RWPE2 (cell line): ENCODE results near the gene MYO1E.

Source experiments
- ATAC-seq: fragments of 200-7000 bp; cut with Tn5 transposase; 3 replicates; pipeline ENCODE4 v1.9.1; 2021; ENCODE audit warnings: low read depth
- DNase-seq: peaks from one replicate; pipeline ENCODE4 v3.0.0-alpha.2; 2020; ENCODE audit warnings: low spot score
- H3K27ac ChIP-seq: fragments of 450-650 bp; 2 replicates; pipeline ENCODE4 v1.5.1; 2017; ENCODE audit warnings: mild to moderate bottlenecking; ENCODE audit not compliant: poor library complexity, severe bottlenecking
- H3K27me3 ChIP-seq: fragments of 250-450 bp; sonication (Bioruptor Pico); 2 replicates; pipeline ENCODE4 v1.5.1; 2021; ENCODE audit warnings: mild to moderate bottlenecking, moderate library complexity; ENCODE audit not compliant: insufficient read depth, poor library complexity, severe bottlenecking
- H3K36me3 ChIP-seq: fragments of 250-450 bp; sonication (Bioruptor Pico); 2 replicates; pipeline ENCODE4 v1.5.1; 2020; ENCODE audit warnings: low read depth, mild to moderate bottlenecking, moderate library complexity
- H3K4me1 ChIP-seq: fragments of 250-450 bp; sonication (Bioruptor Pico); 2 replicates; pipeline ENCODE4 v1.5.1; 2021; ENCODE audit warnings: mild to moderate bottlenecking, moderate library complexity; ENCODE audit not compliant: insufficient read depth, poor library complexity, severe bottlenecking
- H3K4me3 ChIP-seq: fragments of 250-450 bp; sonication (Bioruptor Pico); 2 replicates; pipeline ENCODE4 v1.5.1; 2021; ENCODE audit warnings: mild to moderate bottlenecking, moderate library complexity; ENCODE audit not compliant: severe bottlenecking
- H3K9me3 ChIP-seq: fragments of 250-450 bp; sonication (Bioruptor Pico); 2 replicates; pipeline ENCODE4 v1.5.1; 2021; ENCODE audit warnings: mild to moderate bottlenecking, moderate library complexity; ENCODE audit not compliant: severe bottlenecking
- CTCF ChIP-seq: fragments of 450-650 bp; IDR thresholded peaks from one replicate; pipeline ENCODE4 v1.5.1; 2017; ENCODE audit warnings: mild to moderate bottlenecking, moderate library complexity; ENCODE audit not compliant: poor library complexity, severe bottlenecking

The MYO1E gene

GRCh38 chr15:59185725-59186124 is 186.9 kb downstream of the MYO1E start:
- ATAC-seq, result 0 out of 3 replicates have a peak, but pooled peaks have one; percentile 19
- no peak for DNase-seq
- Histone ChIP-seq H3K4me3 (no peak overlapping the region), H3K36me3 (peaks cover 100% of the 10 kb centered on the region), H3K9me3 (no peaks in the 10 kb centered on the region), H3K4me1 (peaks cover 1% of the 10 kb centered on the region), H3K27ac (no peak overlapping the region), H3K27me3 (no peaks in the 10 kb centered on the region)
- TF ChIP-seq CTCF, result peak; percentile 27

- no peak for TF ChIP-seq CTCF
- Histone ChIP-seq H3K4me1 (no peaks in the 10 kb centered on the region), H3K27ac (no peak overlapping the region), H3K27me3 (no peaks in the 10 kb centered on the region), H3K9me3 (no peaks in the 10 kb centered on the region), H3K36me3 (peaks cover 89% of the 10 kb centered on the region), H3K4me3 (no peak overlapping the region)
- ATAC-seq, result no peak
- peak; percentile 37 for DNase-seq
These were observed 191.6 kb downstream of the MYO1E start for GRCh38 chr15:59180945-59181600.

- DNase-seq (peak; percentile 15), ATAC-seq (no peak)
- Histone ChIP-seq H3K27me3 (no peaks in the 10 kb centered on the region), H3K4me1 (peaks cover 10% of the 10 kb centered on the region), H3K36me3 (peaks cover 79% of the 10 kb centered on the region), H3K27ac (no peak overlapping the region), H3K9me3 (no peaks in the 10 kb centered on the region), H3K4me3 (no peak overlapping the region)
- no peak for TF ChIP-seq CTCF
These were observed 193.0 kb downstream of the MYO1E start for GRCh38 chr15:59179717-59180116.

GRCh38 chr15:59178151-59178695 is 194.4 kb downstream of the MYO1E start:
- TF ChIP-seq CTCF, result no peak
- no peak overlapping the region for H3K27ac ChIP-seq
- no peaks in the 10 kb centered on the region for H3K9me3 ChIP-seq
- H3K36me3 ChIP-seq, result peaks cover 79% of the 10 kb centered on the region
- peaks cover 10% of the 10 kb centered on the region for H3K4me1 ChIP-seq
- no peak overlapping the region for H3K4me3 ChIP-seq
- no peaks in the 10 kb centered on the region for H3K27me3 ChIP-seq
- no peak for ATAC-seq
- peak; percentile 55 for DNase-seq

GRCh38 chr15:59177317-59177660 is 195.4 kb downstream of the MYO1E start:
- peaks cover 79% of the 10 kb centered on the region for H3K36me3 ChIP-seq
- no peaks in the 10 kb centered on the region for H3K27me3 ChIP-seq
- no peak for TF ChIP-seq CTCF
- no peak overlapping the region for H3K4me3 ChIP-seq
- DNase-seq (peak; percentile 7), ATAC-seq (no peak)
- no peak overlapping the region for H3K27ac ChIP-seq
- no peaks in the 10 kb centered on the region for H3K9me3 ChIP-seq
- peaks cover 10% of the 10 kb centered on the region for H3K4me1 ChIP-seq
